ENCODE data around the gene SERAC1. TPM values are rescaled to one million over a fixed set of nuclear protein-coding genes. Genes with fewer than 3 reads are reported as not detected.
"Not testable (repeated sequence)": the region's sequence is repeated elsewhere in the genome, so short reads cannot be mapped to it uniquely, and the experiment has no call there.

SERAC1 gene
- polyA plus RNA-seq, result 6.9 TPM
- long read RNA-seq, donor 1, partial matches to known transcripts, result 0 of 1 reads
- long read RNA-seq, donor 1, other reads (novel, unspliced or antisense), result 0 of 1 reads
- long read RNA-seq, donor 2, partial matches to known transcripts, result 0 of 1 reads
- long read RNA-seq, donor 2, other reads (novel, unspliced or antisense), result 0 of 1 reads
- long read RNA-seq, donor 3, result 0 reads
- long read RNA-seq, donor 4, result 0 reads
- long read RNA-seq, donor 5, partial matches to known transcripts, result 0 of 2 reads
- long read RNA-seq, donor 5, other reads (novel, unspliced or antisense), result 0 of 2 reads
- long read RNA-seq, donor 6, partial matches to known transcripts, result 0 of 1 reads
- long read RNA-seq, donor 6, other reads (novel, unspliced or antisense), result 0 of 1 reads
- long read RNA-seq, donor 7, partial matches to known transcripts, result 0 of 1 reads
- long read RNA-seq, donor 7, other reads (novel, unspliced or antisense), result 0 of 1 reads
- long read RNA-seq, donor 8, partial matches to known transcripts, result 0 of 2 reads
- long read RNA-seq, donor 8, other reads (novel, unspliced or antisense), result 0 of 2 reads
- long read RNA-seq, donor 9, partial matches to known transcripts, result 108 of 179 reads
- long read RNA-seq, donor 9, other reads (novel, unspliced or antisense), result 71 of 179 reads
- long read RNA-seq, donor 10, partial matches to known transcripts, result 28 of 108 reads
- long read RNA-seq, donor 10, other reads (novel, unspliced or antisense), result 79 of 108 reads
- long read RNA-seq, donor 11, partial matches to known transcripts, result 81 of 141 reads
- long read RNA-seq, donor 11, other reads (novel, unspliced or antisense), result 60 of 141 reads

DNA sequence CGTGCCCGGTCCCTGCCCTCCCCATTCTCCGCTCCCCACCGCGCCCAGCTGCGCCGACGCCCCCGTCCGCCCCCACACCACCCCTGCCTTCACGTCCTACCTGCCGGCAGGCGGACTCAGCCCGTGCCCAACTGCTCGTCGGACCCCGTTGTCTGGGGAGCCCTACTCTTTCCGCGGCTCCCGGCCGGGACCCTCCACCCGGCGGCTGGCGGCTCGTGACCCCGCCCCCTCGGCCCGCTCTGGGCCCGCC is at the start of gene SERAC1:
Gene SERAC1 (minus strand): TSS at position 223 of the 250 bp plus-strand sequence. CDS start 9,899 bp downstream, outside the sequence.
- Histone ChIP-seq H3K27ac (ENCODE audit: low read length) (peak within 1 kb of the TSS; percentile 99), H3K4me1 (ENCODE audit: control insufficient read depth, insufficient read depth, low read length) (no peaks in the 10 kb centered on the region), H3K9me3 (ENCODE audit: control insufficient read depth, low read depth, low read length) (no peaks in the 10 kb centered on the region), H3K4me3 (ENCODE audit: low read length) (peak within 1 kb of the TSS; percentile 100), H3K36me3 (ENCODE audit: control insufficient read depth, insufficient read depth, low read length) (peaks cover 5% of the 10 kb centered on the region), H3K27me3 (ENCODE audit: control insufficient read depth, insufficient read depth, low read length) (no peaks in the 10 kb centered on the region)
- no CpG with 5 or more reads among the region's 29 CpGs for WGBS (ENCODE audit: insufficient coverage, low lambda C conversion rate)
- no peak for DNase-seq

DNA sequence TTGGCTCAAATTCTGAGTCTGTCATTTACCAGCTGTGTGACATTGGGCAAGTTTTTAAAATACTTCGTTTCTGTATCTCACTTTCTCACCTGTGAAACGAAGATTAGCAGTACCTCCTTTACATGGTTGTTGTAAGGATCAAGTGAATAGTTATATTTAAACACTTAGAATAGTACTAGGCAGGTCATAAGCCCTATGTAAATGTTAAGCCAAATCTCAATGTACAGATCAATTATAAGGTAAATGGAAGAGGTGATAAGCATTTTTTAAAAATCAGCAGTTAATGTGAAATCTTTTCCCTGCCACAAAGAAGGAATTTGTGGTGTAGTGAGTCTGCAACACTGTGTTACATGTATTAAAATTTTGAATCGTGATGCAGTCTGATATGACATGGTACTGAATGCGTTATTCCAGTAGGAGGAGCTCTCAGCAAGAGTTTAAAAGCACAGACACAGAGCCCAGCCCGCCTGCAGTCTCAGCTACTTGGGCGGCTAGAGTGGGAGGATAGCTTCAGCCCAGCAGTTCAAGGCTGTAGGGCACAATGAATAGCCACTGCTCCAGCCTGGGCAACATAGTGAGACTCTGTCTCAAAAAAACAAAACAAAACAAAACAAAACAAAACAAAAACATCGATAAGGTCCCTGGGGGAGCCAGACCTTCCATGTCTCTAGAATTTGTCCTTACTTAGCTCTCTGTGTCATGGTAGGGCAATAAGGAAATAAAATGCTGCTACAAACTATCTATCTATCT is 46.0 kb upstream of the SERAC1 start:
- Histone ChIP-seq H3K27me3 (ENCODE audit: control insufficient read depth, insufficient read depth, low read length) (no peaks in the 10 kb centered on the region), H3K36me3 (ENCODE audit: control insufficient read depth, insufficient read depth, low read length) (no peaks in the 10 kb centered on the region), H3K9me3 (ENCODE audit: control insufficient read depth, low read depth, low read length) (peaks cover 2% of the 10 kb centered on the region), H3K4me1 (ENCODE audit: control insufficient read depth, insufficient read depth, low read length) (no peaks in the 10 kb centered on the region), H3K27ac (ENCODE audit: low read length) (no peak overlapping the region), H3K4me3 (ENCODE audit: low read length) (no peak overlapping the region)
- WGBS (ENCODE audit: insufficient coverage, low lambda C conversion rate), result 80% methylated on average over 1 of the region's 7 CpGs
- DNase-seq, result peak; percentile 40 to 64

DNA sequence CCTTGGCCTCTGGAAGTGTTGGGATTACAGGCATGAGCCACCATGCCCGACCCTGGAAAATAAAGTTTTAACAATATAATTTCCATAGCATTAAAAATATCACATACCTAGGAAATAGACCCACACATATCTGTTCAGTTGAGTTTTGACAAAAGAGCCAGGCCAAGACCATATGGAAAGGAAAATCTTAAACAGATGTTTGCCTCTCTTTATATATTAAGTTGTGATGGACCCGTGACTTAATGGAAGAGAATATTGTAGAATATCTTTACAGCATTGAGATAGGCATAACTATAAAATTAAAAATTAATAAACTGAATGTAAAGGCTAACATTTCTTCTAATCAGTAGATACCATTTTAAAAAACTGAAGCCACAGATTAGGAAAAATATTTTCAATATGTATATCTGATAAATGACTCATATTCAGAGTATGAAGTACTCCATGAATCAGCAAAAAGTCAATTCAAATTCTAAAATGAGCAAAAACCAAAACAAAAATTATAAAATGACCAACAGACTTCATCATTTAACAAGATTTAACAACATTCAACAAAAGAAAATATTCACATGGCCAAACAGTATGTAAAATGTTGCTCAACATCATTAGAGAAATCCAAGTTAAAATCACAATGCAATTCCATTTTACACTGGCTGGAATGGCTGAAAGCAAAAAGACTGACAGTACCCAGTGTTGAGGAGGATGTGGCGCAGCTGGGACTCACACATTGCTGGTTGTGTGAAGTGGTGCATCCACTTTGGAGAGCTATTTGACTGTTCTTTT is 43.4 kb upstream of the SERAC1 start:
- Histone ChIP-seq H3K36me3 (ENCODE audit: control insufficient read depth, insufficient read depth, low read length) (no peaks in the 10 kb centered on the region), H3K4me3 (ENCODE audit: low read length) (no peak overlapping the region), H3K4me1 (ENCODE audit: control insufficient read depth, insufficient read depth, low read length) (no peaks in the 10 kb centered on the region), H3K9me3 (ENCODE audit: control insufficient read depth, low read depth, low read length) (no peaks in the 10 kb centered on the region), H3K27ac (ENCODE audit: low read length) (no peak overlapping the region), H3K27me3 (ENCODE audit: control insufficient read depth, insufficient read depth, low read length) (no peaks in the 10 kb centered on the region)
- DNase-seq, result no peak
- WGBS (ENCODE audit: insufficient coverage, low lambda C conversion rate), result no CpG with 5 or more reads among the region's 3 CpGs

DNA sequence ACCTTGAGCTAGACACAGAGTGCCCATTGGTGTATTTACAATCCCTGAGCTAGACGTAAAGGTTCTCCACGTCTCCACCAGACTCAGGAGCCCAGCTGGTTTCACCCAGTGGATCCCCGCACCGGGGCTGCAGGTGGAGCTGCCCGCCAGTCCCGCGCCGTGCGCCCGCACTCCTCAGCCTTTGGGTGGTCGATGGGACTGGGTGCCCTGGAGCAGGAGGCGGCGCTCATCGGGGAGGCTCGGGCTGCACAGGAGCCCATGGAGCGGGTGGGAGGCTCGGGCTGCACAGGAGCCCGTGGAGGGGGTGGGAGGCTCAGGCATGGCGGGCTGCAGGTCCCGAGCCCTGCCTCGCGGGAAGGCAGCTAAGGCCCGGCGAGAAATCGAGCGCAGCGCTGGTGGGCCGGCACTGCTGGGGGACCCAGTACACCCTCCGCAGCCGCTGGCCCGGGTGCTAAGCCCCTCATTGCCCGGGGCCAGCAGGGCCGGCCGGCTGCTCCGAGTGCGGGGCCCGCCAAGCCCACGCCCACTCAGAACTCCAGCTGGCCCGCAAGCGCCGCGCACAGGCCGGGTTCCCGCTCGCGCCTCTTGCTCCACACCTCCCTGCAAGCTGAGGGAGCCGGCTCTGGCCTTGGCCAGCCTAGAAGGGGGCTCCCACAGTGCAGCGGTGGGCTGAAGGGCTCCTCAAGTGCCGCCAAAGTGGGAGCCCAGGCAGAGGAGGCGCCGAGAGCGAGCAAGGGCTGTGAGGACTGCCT is 41.7 kb upstream of the SERAC1 start:
- H3K4me3 ChIP-seq (ENCODE audit: low read length); H3K4me1 ChIP-seq (ENCODE audit: control insufficient read depth, insufficient read depth, low read length); H3K27ac ChIP-seq (ENCODE audit: low read length); H3K27me3 ChIP-seq (ENCODE audit: control insufficient read depth, insufficient read depth, low read length); DNase-seq; H3K36me3 ChIP-seq (ENCODE audit: control insufficient read depth, insufficient read depth, low read length); H3K9me3 ChIP-seq (ENCODE audit: control insufficient read depth, low read depth, low read length): not testable (repeated sequence)
- no CpG with 5 or more reads among the region's 52 CpGs for WGBS (ENCODE audit: insufficient coverage, low lambda C conversion rate)

DNA sequence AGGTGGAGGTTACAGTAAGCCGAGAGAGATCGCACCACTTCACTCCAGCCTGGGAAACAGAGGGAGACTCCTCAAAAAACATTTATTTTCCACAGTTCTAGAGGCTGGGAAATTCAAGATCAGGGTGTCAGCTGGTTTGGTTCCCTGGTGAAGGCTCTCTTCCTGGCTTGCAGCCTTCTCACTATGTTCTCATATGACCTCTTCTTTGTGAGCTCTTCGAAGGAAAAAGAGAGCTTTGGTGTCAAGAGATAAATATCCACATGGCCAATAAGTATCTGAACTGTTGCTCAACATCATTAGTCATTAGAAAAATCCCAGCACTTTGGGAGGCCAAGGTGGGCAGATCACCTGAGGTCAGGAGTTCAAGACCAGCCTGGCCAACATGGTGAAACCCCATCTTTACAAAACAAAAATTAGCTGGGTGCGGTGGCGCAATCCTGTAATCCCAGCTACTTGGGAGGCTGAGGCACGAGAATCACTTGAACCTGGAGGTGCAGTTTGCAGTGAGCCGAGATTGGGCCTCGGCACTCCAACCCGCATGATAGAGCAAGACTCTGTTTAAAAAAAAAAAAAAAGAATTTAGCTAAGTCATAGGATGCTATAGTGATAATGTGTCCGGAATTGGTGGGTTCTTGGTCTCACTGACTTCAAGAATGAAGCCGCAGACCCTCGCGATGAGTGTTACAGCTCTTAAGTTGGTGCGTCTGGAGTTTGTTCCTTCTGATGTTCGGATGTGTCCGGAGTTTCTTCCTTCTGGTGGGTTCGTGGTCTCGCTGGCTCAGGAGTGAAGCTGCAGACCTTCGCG is 40.4 kb upstream of the SERAC1 start:
- not testable (repeated sequence) for H3K4me1 ChIP-seq (ENCODE audit: control insufficient read depth, insufficient read depth, low read length); H3K27me3 ChIP-seq (ENCODE audit: control insufficient read depth, insufficient read depth, low read length); DNase-seq; H3K36me3 ChIP-seq (ENCODE audit: control insufficient read depth, insufficient read depth, low read length); H3K4me3 ChIP-seq (ENCODE audit: low read length); H3K27ac ChIP-seq (ENCODE audit: low read length); H3K9me3 ChIP-seq (ENCODE audit: control insufficient read depth, low read depth, low read length)
- no CpG with 5 or more reads among the region's 20 CpGs for WGBS (ENCODE audit: insufficient coverage, low lambda C conversion rate)

DNA sequence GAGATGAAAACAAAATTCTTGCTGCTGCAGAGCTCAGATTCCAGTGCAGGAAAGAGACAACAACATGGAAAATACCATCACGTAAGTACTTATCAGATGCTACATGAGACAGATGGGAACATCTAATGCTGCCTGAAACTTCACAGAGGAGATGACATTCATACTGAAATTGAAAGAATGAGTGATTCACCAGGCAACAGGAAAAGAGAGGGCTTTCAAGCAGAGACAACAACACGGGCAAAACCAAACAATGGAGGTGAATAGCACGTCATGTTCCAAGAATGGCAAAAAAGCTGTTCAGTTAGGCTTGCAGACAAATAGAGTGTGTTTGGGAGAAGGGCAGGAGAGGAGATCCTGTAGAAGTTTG is 39.3 kb upstream of the SERAC1 start:
- peaks cover 3% of the 10 kb centered on the region for H3K4me1 ChIP-seq (ENCODE audit: control insufficient read depth, insufficient read depth, low read length)

DNA sequence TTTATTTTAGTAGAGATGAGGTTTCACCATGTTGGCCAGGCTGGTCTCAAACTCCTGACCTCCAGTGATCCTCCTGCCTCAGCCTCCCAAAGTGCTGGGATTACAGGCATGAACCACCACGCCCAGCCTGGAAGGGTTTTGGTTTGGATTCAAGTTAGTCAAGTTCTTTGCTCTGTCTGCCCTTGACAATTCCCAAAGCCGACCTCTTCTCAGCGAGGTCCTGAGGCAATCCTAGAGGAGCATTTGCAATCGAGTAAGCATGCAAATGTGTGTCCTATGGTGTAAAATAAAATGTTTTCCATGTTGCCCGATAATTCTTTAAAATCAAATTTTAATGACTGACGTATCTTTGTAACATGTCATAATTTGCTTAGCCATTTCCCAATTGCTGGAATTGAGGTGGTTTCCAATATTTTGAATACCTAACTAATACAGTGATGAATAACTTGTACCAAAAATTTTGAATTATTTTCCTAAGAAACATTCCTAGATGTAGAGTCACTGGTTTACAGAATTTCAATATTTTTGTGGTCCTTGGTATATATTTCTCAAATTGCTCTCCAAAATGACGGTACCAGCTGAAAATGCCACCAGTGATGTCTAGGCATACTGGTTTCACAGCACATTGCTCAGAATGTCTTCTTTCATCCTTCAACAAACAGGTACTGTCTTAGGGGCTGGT is 38.8 kb upstream of the SERAC1 start:
- Histone ChIP-seq H3K27me3 (ENCODE audit: control insufficient read depth, insufficient read depth, low read length) (no peaks in the 10 kb centered on the region), H3K9me3 (ENCODE audit: control insufficient read depth, low read depth, low read length) (no peaks in the 10 kb centered on the region), H3K36me3 (ENCODE audit: control insufficient read depth, insufficient read depth, low read length) (no peaks in the 10 kb centered on the region), H3K4me1 (ENCODE audit: control insufficient read depth, insufficient read depth, low read length) (peaks cover 3% of the 10 kb centered on the region), H3K27ac (ENCODE audit: low read length) (no peak overlapping the region), H3K4me3 (ENCODE audit: low read length) (no peak overlapping the region)
- no peak for DNase-seq
- 89% methylated on average over 1 of the region's 7 CpGs for WGBS (ENCODE audit: insufficient coverage, low lambda C conversion rate)

More for the DNA sequence above, 39.3 kb upstream of the SERAC1 start:
- Histone ChIP-seq H3K36me3 (ENCODE audit: control insufficient read depth, insufficient read depth, low read length) (no peaks in the 10 kb centered on the region), H3K27me3 (ENCODE audit: control insufficient read depth, insufficient read depth, low read length) (no peaks in the 10 kb centered on the region), H3K4me3 (ENCODE audit: low read length) (no peak overlapping the region), H3K27ac (ENCODE audit: low read length) (no peak overlapping the region), H3K9me3 (ENCODE audit: control insufficient read depth, low read depth, low read length) (no peaks in the 10 kb centered on the region)
- DNase-seq, result no peak
- 59% methylated on average over 2 of the region's 3 CpGs for WGBS (ENCODE audit: insufficient coverage, low lambda C conversion rate)

DNA sequence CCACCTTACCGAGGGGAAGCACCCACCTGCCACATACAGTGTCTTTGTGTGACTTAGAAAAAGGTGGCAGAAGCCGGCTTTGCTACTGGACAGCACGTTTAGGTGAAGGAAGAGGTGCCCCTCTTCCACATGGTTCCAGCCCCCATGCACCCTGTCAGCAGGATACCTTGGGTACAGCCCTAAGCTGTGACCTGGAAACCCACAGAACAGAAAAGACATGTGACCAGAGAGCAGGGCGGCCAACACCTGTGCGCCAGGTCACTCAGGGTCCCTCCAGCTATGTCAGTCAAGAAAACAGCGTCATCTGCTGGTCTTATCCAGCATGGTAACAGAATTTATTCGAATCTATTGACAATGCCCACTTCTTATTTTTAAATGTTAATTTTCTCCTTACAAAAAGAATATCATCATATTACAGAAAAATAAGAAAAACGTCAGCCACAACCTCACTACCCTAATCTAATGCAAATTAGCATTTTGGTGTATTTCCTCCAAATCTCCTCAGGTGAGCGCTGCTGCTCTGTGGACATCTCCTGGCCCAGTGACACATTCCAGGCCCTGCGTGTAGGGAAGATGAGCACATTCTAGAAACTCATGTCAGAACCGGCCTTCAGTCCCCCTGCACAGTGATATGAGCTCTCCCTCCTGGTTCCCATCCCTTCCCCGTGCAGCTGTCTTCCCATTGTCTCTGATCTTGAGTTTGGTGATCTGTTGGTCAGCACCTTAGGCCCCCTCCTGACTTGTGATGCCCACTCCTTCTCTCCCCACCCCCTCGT is 37.3 kb upstream of the SERAC1 start:
- no peak overlapping the region for H3K4me3 ChIP-seq (ENCODE audit: low read length)
- peaks cover 3% of the 10 kb centered on the region for H3K4me1 ChIP-seq (ENCODE audit: control insufficient read depth, insufficient read depth, low read length)
- H3K9me3 ChIP-seq (ENCODE audit: control insufficient read depth, low read depth, low read length), result no peaks in the 10 kb centered on the region
- no peaks in the 10 kb centered on the region for H3K36me3 ChIP-seq (ENCODE audit: control insufficient read depth, insufficient read depth, low read length)
- peak; percentile 20 to 46 for DNase-seq
- 57% methylated on average over 2 of the region's 13 CpGs for WGBS (ENCODE audit: insufficient coverage, low lambda C conversion rate)
- H3K27ac ChIP-seq (ENCODE audit: low read length), result no peak overlapping the region
- no peaks in the 10 kb centered on the region for H3K27me3 ChIP-seq (ENCODE audit: control insufficient read depth, insufficient read depth, low read length)

Data from large intestine (tissue), 12 donors.